ENCODE data around the gene SAMD1.

SAMD1 gene

GRCh38 chr19:14103310-14103709 lies 12.8 kb upstream of the SAMD1 start:
- ATAC-seq (ENCODE audit: low read depth) = no peak
- peaks cover 28% of the 10 kb centered on the region for H3K36me3 ChIP-seq (ENCODE audit: low read depth)

GRCh38 chr19:14102756-14103155 lies 12.2 kb upstream of the SAMD1 start:
- H3K9me3 ChIP-seq (ENCODE audit: severe bottlenecking) = no peaks in the 10 kb centered on the region
- H3K4me3 ChIP-seq (ENCODE audit: severe bottlenecking) = no peak overlapping the region
- no peak for ATAC-seq (ENCODE audit: low read depth)
- H3K27ac ChIP-seq (ENCODE audit: poor library complexity, severe bottlenecking) = no peak overlapping the region
- peaks cover 28% of the 10 kb centered on the region for H3K36me3 ChIP-seq (ENCODE audit: low read depth)
- no peaks in the 10 kb centered on the region for H3K27me3 ChIP-seq (ENCODE audit: insufficient read depth, poor library complexity, severe bottlenecking)
- TF ChIP-seq CTCF (IDR thresholded peaks at IDR 0.05; ENCODE audit: poor library complexity, severe bottlenecking) = no peak
- DNase-seq (ENCODE audit: low spot score) = no peak
- no peaks in the 10 kb centered on the region for H3K4me1 ChIP-seq (ENCODE audit: insufficient read depth, poor library complexity, severe bottlenecking)

More at GRCh38 chr19:14103310-14103709, 12.8 kb upstream of the SAMD1 start:
- DNase-seq (ENCODE audit: low spot score) = no peak
- H3K27ac ChIP-seq (ENCODE audit: poor library complexity, severe bottlenecking) = no peak overlapping the region
- no peak for TF ChIP-seq CTCF (IDR thresholded peaks at IDR 0.05; ENCODE audit: poor library complexity, severe bottlenecking)
- H3K4me3 ChIP-seq (ENCODE audit: severe bottlenecking) = no peak overlapping the region
- H3K9me3 ChIP-seq (ENCODE audit: severe bottlenecking) = no peaks in the 10 kb centered on the region
- H3K4me1 ChIP-seq (ENCODE audit: insufficient read depth, poor library complexity, severe bottlenecking) = no peaks in the 10 kb centered on the region
- no peaks in the 10 kb centered on the region for H3K27me3 ChIP-seq (ENCODE audit: insufficient read depth, poor library complexity, severe bottlenecking)

GRCh38 chr19:14102102-14102696 lies 11.6 kb upstream of the SAMD1 start:
- DNase-seq (ENCODE audit: low spot score) (no peak), ATAC-seq (ENCODE audit: low read depth) (no peak)
- Histone ChIP-seq H3K27ac (ENCODE audit: poor library complexity, severe bottlenecking) (no peak overlapping the region), H3K4me1 (ENCODE audit: insufficient read depth, poor library complexity, severe bottlenecking) (no peaks in the 10 kb centered on the region), H3K36me3 (ENCODE audit: low read depth) (peaks cover 28% of the 10 kb centered on the region), H3K4me3 (ENCODE audit: severe bottlenecking) (no peak overlapping the region), H3K9me3 (ENCODE audit: severe bottlenecking) (no peaks in the 10 kb centered on the region), H3K27me3 (ENCODE audit: insufficient read depth, poor library complexity, severe bottlenecking) (no peaks in the 10 kb centered on the region)
- no peak for TF ChIP-seq CTCF (IDR thresholded peaks at IDR 0.05; ENCODE audit: poor library complexity, severe bottlenecking)

- DNase-seq (ENCODE audit: low spot score) (no peak), ATAC-seq (ENCODE audit: low read depth) (no peak)
- H3K4me3 ChIP-seq (ENCODE audit: severe bottlenecking) = no peak overlapping the region
- no peaks in the 10 kb centered on the region for H3K27me3 ChIP-seq (ENCODE audit: insufficient read depth, poor library complexity, severe bottlenecking)
- peaks cover 30% of the 10 kb centered on the region for H3K36me3 ChIP-seq (ENCODE audit: low read depth)
- no peak overlapping the region for H3K27ac ChIP-seq (ENCODE audit: poor library complexity, severe bottlenecking)
- no peaks in the 10 kb centered on the region for H3K9me3 ChIP-seq (ENCODE audit: severe bottlenecking)
- H3K4me1 ChIP-seq (ENCODE audit: insufficient read depth, poor library complexity, severe bottlenecking) = no peaks in the 10 kb centered on the region
- no peak for TF ChIP-seq CTCF (IDR thresholded peaks at IDR 0.05; ENCODE audit: poor library complexity, severe bottlenecking)
These were observed 10.5 kb upstream of the SAMD1 start for GRCh38 chr19:14101003-14101545.

GRCh38 chr19:14097532-14098151 lies 7.1 kb upstream of the SAMD1 start:
- H3K36me3 ChIP-seq (ENCODE audit: low read depth) = peaks cover 24% of the 10 kb centered on the region
- no peak overlapping the region for H3K27ac ChIP-seq (ENCODE audit: poor library complexity, severe bottlenecking)
- ATAC-seq (ENCODE audit: low read depth) (no peak), DNase-seq (ENCODE audit: low spot score) (no peak)
- no peaks in the 10 kb centered on the region for H3K9me3 ChIP-seq (ENCODE audit: severe bottlenecking)
- no peaks in the 10 kb centered on the region for H3K27me3 ChIP-seq (ENCODE audit: insufficient read depth, poor library complexity, severe bottlenecking)
- H3K4me1 ChIP-seq (ENCODE audit: insufficient read depth, poor library complexity, severe bottlenecking) = no peaks in the 10 kb centered on the region
- TF ChIP-seq CTCF (IDR thresholded peaks at IDR 0.05; ENCODE audit: poor library complexity, severe bottlenecking) = no peak
- H3K4me3 ChIP-seq (ENCODE audit: severe bottlenecking) = no peak overlapping the region
